NCI-H526 treated with DMSO at 0.1 percent for 48 hours (cell line): Measurements from ENCODE around the gene NENF.

Experiments used
- DNase-seq: peaks from one replicate; lab custom pipeline; 2025; lab: John Stamatoyannopoulos, UW

The NENF gene

GRCh38 chr1:212431644-212432043 lies 1.1 kb upstream of the NENF start:
- DNase-seq: no peak

- no peak for DNase-seq
Measured at GRCh38 chr1:212432272-212432660, 454 bp upstream of the NENF start.

DNA sequence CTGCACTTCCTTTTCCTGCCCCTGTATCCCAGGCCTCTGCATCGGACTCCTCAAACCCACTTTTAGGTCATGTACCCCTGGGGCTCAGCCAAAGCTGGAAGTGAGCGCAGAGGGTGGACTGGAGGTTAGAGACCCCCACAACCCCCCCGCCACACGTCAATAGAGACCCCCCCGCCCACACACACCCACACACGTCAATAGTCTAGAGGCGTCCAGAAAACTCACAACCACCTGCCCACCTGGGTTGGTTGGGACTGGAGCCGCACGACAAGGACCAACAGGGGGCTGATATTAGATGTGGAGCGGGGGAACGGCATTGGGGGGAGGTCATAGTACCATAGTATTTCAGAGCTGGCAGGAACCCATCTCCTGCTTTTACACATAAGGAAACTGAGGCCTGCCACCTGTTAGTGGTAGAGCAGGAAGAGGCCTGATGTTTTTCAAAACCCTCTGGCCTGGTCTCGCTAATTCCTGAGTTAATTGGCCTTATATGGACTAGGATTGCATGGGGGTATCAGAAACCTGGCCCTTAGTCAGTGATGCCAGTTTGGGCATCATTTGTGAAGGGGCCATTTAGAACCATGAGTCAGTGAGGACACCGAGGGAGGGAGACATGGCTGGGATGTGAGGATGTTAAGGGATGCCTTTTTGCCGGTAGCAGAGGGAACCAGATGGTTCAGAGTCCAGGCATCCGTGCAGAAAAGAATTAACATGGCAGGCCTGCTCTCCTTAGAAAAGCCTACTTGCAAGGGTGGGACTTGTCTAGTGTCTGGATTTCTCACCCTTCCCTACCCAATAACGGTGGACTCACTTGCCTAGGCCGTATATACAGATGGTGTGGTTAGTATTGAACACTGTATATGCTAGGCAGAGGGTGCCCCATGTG lies 1.1 kb downstream of the NENF start:
- no peak for DNase-seq

DNA sequence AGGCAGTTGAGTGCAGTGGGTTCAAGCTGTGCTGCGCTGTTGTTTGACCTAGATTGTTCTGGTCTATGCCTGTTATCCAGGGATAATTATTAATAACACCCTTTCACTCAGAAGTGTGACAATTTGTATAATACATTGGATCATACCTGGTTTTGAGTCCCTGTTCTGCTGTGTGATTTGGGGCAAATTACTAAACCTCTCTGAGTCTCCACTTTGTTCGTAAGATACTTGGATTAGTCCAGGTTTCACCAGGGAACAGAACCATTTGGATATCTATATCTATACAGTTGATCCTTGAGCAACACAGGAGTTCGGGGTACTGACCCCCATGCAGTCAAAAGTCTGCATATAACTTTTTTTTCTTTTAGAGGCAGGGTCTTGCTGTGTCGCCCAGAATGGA lies 2.3 kb downstream of the NENF start:
- DNase-seq: no peak

GRCh38 chr1:212437179-212437798 lies 4.6 kb downstream of the NENF start:
- no peak for DNase-seq

GRCh38 chr1:212438831-212439237 lies 6.1 kb downstream of the NENF start:
- no peak for DNase-seq

GRCh38 chr1:212440419-212440818 lies 7.7 kb downstream of the NENF start:
- DNase-seq: no peak

DNA sequence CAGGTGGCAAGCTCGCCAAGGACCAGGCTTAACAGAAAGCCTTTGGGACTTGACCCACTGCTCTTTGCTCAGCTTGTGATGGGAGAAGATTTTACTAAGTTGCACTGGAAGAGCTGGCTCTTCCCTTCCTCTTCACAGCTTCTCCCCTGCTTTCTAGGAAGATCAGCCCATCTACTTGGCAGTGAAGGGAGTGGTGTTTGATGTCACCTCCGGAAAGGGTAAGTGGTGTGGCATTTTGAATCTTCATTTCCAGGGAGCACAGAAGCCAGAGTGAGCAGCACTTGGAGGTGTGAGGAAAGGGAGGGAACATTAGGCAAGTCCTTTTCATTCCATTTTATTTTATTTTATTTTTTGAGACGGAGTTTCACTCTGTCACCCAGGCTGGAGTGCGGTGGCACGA lies 9.7 kb downstream of the NENF start:
- DNase-seq: no peak

DNA sequence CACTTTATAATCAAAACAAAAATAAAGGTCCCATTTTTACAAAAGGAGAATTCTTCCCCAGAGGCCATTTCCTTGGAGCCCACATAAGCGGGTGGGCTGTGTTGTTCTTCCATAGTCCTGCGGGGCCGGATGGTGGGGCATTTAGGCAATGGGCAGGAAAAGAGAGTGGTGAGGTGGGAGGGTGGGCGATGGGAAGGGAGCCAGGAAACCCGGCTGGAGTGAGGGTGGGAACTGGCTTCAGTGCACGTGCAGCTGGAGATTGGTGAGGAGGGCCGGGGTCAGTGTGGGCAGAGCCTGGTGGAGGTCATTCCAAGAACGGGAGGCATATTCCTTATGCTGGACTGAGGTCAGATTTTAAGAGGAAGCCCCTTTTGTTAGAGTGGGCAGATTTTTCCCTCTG lies 13.6 kb downstream of the NENF start:
- no peak for DNase-seq

GRCh38 chr1:212447478-212447877 lies 14.8 kb downstream of the NENF start:
- no peak for DNase-seq

DNA sequence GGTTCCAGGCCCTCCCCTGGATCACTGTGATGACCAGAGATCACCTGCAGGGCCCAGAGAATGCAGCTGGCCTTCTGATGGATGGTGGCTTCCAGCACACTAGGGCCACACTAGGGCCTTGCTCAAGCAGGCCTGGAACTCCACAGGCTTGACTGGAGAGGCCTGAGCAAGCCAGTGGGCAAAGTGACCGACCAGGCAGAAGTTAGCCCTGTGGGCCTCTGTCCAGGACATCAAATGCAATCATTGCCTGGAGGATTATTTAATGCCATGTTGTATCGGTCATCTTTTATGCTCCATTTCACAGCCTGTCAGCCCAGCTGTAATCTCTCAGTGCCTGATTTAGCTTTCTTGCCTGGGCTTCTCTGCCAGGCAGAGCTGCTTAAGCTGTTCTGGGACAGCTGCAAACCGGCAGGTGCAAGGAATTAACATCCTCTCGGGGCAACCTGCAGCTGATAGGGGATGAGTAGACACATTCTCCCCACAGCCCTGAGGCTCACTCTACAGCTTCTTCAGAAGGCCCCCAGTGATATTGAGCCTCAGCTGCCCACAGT lies 17.7 kb downstream of the NENF start:
- no peak for DNase-seq

- no peak for DNase-seq
Measured at GRCh38 chr1:212451416-212452322, 18.9 kb downstream of the NENF start.

- no peak for DNase-seq
Measured at GRCh38 chr1:212452323-212453155, 19.8 kb downstream of the NENF start.

DNA sequence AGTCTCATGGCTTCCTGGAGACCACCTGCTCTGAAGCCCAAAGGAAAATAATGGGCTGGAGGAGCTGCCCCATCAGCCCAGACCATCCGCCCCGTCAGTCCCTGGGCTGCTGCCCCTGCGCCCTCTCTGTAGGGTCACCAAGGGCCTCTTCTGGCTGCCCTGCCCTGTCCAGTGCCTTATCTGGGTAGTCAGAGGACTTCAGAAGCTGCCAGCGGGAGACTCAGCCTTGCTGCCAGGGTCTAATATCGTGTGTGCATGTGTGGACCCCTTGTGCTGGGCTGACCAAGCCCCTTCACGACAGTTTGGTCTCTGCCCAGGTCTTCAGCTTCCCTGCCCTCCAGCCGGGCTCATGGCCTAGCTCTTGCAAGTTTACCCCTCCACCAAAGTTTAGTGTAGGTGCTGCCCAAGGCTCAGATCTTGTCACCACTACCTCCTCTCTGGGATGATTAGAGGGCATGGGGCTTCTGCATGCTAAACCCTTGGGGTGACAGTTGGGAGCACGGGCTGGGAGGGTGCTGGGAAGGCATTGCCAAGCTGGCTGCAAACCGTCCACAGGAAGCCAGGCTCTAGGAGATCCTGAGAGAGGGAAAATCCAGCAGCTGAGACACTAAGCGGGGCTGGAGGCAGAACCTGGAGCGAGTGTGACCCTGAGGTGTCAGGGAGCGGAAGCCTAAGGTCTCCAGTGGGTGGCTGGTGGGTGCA lies 20.6 kb downstream of the NENF start:
- no peak for DNase-seq

- DNase-seq: no peak
Measured at GRCh38 chr1:212454741-212455140, 22.0 kb downstream of the NENF start.

GRCh38 chr1:212455401-212455800 lies 22.7 kb downstream of the NENF start:
- DNase-seq: no peak

- peak; percentile 27 for DNase-seq
Measured at GRCh38 chr1:212455803-212456528, 23.2 kb downstream of the NENF start.

GRCh38 chr1:212457740-212458338 lies 25.1 kb downstream of the NENF start:
- DNase-seq: peak; percentile 2

- DNase-seq: no peak
Measured at GRCh38 chr1:212458817-212459216, 26.1 kb downstream of the NENF start.

GRCh38 chr1:212459656-212460055 lies 26.9 kb downstream of the NENF start:
- DNase-seq: no peak
